Stomach smooth muscle (tissue), 2 donors: ENCODE measurements around the gene RPP21.

Experiments
- H3K27ac ChIP-seq: one replicate; pipeline ENCODE4 v1.7.0; 2013; ENCODE audit warnings: mild to moderate bottlenecking, low read length, inconsistent platforms
- H3K27me3 ChIP-seq, 2 donors: one replicate each; pipeline ENCODE4 v1.7.0; 2013; ENCODE audit warnings: low read length in 2 of 2; ENCODE audit not compliant: insufficient read depth in 2 of 2, control insufficient read depth in 1 of 2
- H3K36me3 ChIP-seq, 2 donors: one replicate each; pipeline ENCODE4 v1.7.0; 2013; ENCODE audit warnings: low read length in 2 of 2; ENCODE audit not compliant: control insufficient read depth in 2 of 2, insufficient read depth in 2 of 2
- H3K4me1 ChIP-seq: one replicate; pipeline ENCODE4 v1.7.0; 2013; ENCODE audit warnings: low read length; ENCODE audit not compliant: control insufficient read depth, insufficient read depth
- H3K4me3 ChIP-seq, 2 donors: one replicate each; pipeline ENCODE4 v1.7.0; 2013; ENCODE audit warnings: low read length in 2 of 2
- H3K9ac ChIP-seq, 2 donors: one replicate each; pipeline ENCODE4 v1.7.0; 2013; ENCODE audit warnings: low read length in 2 of 2, mild to moderate bottlenecking in 1 of 2
- H3K9me3 ChIP-seq, 2 donors: one replicate each; pipeline ENCODE4 v1.7.0; 2013; ENCODE audit warnings: low read length in 2 of 2; ENCODE audit not compliant: control insufficient read depth in 2 of 2
- donor health status: healthy.
- donor health status: Pancreatic carcinoma.

The RPP21 gene

GRCh38 chr6:30331981-30332380 lies 13.0 kb upstream of the RPP21 start:
- Histone ChIP-seq H3K36me3 (peaks cover 40 to 42% of the 10 kb centered on the region in 2 donors), H3K9ac (no peak overlapping the region), H3K4me3 (no peak overlapping the region), H3K27me3 (no peaks in the 10 kb centered on the region), H3K27ac (no peak overlapping the region), H3K4me1 (peaks cover 8% of the 10 kb centered on the region), H3K9me3 (no peaks in the 10 kb centered on the region)

GRCh38 chr6:30334075-30334783 lies 10.7 kb upstream of the RPP21 start:
- no peak overlapping the region for H3K9ac ChIP-seq
- no peaks in the 10 kb centered on the region for H3K4me1 ChIP-seq
- no peak overlapping the region for H3K27ac ChIP-seq
- no peak overlapping the region for H3K4me3 ChIP-seq
- peaks cover 44 to 50% of the 10 kb centered on the region in 2 donors for H3K36me3 ChIP-seq
- no peaks in the 10 kb centered on the region for H3K9me3 ChIP-seq
- no peaks in the 10 kb centered on the region for H3K27me3 ChIP-seq

- Histone ChIP-seq H3K4me1 (peaks cover 6% of the 10 kb centered on the region), H3K9ac (no peak overlapping the region), H3K9me3 (no peaks in the 10 kb centered on the region), H3K36me3 (peaks cover 36 to 39% of the 10 kb centered on the region in 2 donors), H3K4me3 (no peak overlapping the region), H3K27ac (no peak overlapping the region), H3K27me3 (no peaks in the 10 kb centered on the region)
These were observed 4.3 kb upstream of the RPP21 start for GRCh38 chr6:30340589-30341054.

GRCh38 chr6:30341218-30341617 lies 3.7 kb upstream of the RPP21 start:
- H3K27me3 ChIP-seq: no peaks in the 10 kb centered on the region
- no peak overlapping the region for H3K9ac ChIP-seq
- peaks cover 33% of the 10 kb centered on the region in 2 donors for H3K36me3 ChIP-seq
- H3K4me3 ChIP-seq: no peak overlapping the region
- no peak overlapping the region for H3K27ac ChIP-seq
- H3K9me3 ChIP-seq: no peaks in the 10 kb centered on the region
- peaks cover 10% of the 10 kb centered on the region for H3K4me1 ChIP-seq

- Histone ChIP-seq H3K9me3 (no peaks in the 10 kb centered on the region), H3K4me1 (peaks cover 10% of the 10 kb centered on the region), H3K4me3 (no peak overlapping the region), H3K9ac (no peak overlapping the region), H3K27ac (no peak overlapping the region), H3K36me3 (peaks cover 31 to 32% of the 10 kb centered on the region in 2 donors), H3K27me3 (no peaks in the 10 kb centered on the region)
These were observed 3.2 kb upstream of the RPP21 start for GRCh38 chr6:30341728-30342127.

- Histone ChIP-seq H3K4me3 (peak overlapping the region; percentile 68 to 85), H3K9ac (peak overlapping the region in 1 of 2 donors; percentile 58), H3K27ac (peak overlapping the region; percentile 84)
These were observed 627 bp upstream of the RPP21 start for GRCh38 chr6:30344191-30344867.

GRCh38 chr6:30345852-30346251 lies 896 bp downstream of the RPP21 start:
- Histone ChIP-seq H3K36me3 (peaks cover 14 to 17% of the 10 kb centered on the region in 2 donors), H3K9me3 (no peaks in the 10 kb centered on the region), H3K27ac (no peak overlapping the region), H3K27me3 (no peaks in the 10 kb centered on the region), H3K9ac (peak overlapping the region in 1 of 2 donors; percentile 76), H3K4me1 (peaks cover 10% of the 10 kb centered on the region), H3K4me3 (peak overlapping the region; percentile 68 to 85)

More at GRCh38 chr6:30344191-30344867, 627 bp upstream of the RPP21 start:
- peaks cover 10% of the 10 kb centered on the region for H3K4me1 ChIP-seq
- no peaks in the 10 kb centered on the region for H3K9me3 ChIP-seq
- peaks cover 28 to 31% of the 10 kb centered on the region in 2 donors for H3K36me3 ChIP-seq
- no peaks in the 10 kb centered on the region for H3K27me3 ChIP-seq

- Histone ChIP-seq H3K4me1 (peaks cover 10% of the 10 kb centered on the region), H3K36me3 (peaks cover 3 to 12% of the 10 kb centered on the region in 2 donors), H3K27ac (no peak overlapping the region), H3K9me3 (no peaks in the 10 kb centered on the region), H3K9ac (no peak overlapping the region), H3K27me3 (no peaks in the 10 kb centered on the region), H3K4me3 (no peak overlapping the region)
These were observed 4.0 kb downstream of the RPP21 start for GRCh38 chr6:30348957-30349356.

GRCh38 chr6:30349421-30350177 lies 4.6 kb downstream of the RPP21 start:
- Histone ChIP-seq H3K27ac (no peak overlapping the region), H3K4me3 (no peak overlapping the region), H3K9me3 (no peaks in the 10 kb centered on the region), H3K9ac (no peak overlapping the region), H3K4me1 (peaks cover 7% of the 10 kb centered on the region), H3K27me3 (no peaks in the 10 kb centered on the region), H3K36me3 (peaks cover 3 to 12% of the 10 kb centered on the region in 2 donors)

GRCh38 chr6:30350524-30350923 lies 5.6 kb downstream of the RPP21 start:
- peaks cover 4% of the 10 kb centered on the region for H3K4me1 ChIP-seq
- peaks cover 3 to 12% of the 10 kb centered on the region in 2 donors for H3K36me3 ChIP-seq
- H3K27me3 ChIP-seq: peaks cover 0 to 2% of the 10 kb centered on the region in 2 donors
- no peaks in the 10 kb centered on the region for H3K9me3 ChIP-seq
- no peak overlapping the region for H3K9ac ChIP-seq
- no peak overlapping the region for H3K27ac ChIP-seq
- no peak overlapping the region for H3K4me3 ChIP-seq
